ENCODE results near the gene AKR1C4.

DNA sequence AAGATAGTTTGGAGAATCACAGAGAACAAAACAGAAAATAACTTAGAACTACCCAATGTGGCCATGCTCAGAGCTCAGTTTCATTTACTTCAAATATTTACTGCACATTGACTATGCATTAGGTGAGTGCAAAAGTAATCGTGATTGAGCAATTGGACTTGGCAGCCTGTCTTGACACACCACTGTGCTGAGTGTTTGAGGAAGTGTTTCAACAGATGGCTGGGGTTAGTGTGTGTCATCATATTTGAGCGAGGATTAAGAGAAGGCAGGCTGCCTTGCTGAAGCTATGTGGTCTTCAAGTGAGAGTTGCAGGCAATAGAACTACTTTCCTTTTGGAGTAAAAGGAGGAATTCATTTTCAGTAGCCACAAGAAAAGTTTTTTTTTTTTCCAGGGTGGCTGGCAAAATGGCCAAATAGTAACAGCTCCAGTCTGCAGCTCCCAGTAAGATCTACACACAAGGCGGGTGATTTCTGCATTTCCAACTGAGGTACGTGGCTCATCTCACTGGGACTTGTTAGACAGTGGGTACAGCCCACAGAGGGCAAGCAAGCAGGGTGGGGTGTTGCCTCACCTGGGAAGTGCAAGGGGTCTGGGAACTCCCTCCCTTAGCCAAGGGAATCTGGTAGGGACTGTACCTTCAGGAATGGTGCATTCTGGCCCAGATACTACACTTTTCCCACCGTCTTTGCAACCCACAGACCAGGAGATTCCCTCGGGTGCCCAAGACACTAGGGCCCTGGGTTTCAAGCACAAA is 37.6 kb downstream of the AKR1C4 start:
- TF ChIP-seq, protein P1, sequence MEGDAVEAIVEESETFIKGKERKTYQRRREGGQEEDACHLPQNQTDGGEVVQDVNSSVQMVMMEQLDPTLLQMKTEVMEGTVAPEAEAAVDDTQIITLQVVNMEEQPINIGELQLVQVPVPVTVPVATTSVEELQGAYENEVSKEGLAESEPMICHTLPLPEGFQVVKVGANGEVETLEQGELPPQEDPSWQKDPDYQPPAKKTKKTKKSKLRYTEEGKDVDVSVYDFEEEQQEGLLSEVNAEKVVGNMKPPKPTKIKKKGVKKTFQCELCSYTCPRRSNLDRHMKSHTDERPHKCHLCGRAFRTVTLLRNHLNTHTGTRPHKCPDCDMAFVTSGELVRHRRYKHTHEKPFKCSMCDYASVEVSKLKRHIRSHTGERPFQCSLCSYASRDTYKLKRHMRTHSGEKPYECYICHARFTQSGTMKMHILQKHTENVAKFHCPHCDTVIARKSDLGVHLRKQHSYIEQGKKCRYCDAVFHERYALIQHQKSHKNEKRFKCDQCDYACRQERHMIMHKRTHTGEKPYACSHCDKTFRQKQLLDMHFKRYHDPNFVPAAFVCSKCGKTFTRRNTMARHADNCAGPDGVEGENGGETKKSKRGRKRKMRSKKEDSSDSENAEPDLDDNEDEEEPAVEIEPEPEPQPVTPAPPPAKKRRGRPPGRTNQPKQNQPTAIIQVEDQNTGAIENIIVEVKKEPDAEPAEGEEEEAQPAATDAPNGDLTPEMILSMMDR (conservative IDR thresholded peaks at IDR 0.05 in 1 of 2, IDR thresholded peaks at IDR 0.05 in 1 of 2; ENCODE audit: low read depth in 1 of 2, low read length in 2 of 2) = no peak
- TF ChIP-seq EZH2 (IDR thresholded peaks at IDR 0.05; ENCODE audit: low read length, missing control alignments) = no peak
